ENCODE results near the gene MEGF11.

- TF ChIP-seq, protein P1, sequence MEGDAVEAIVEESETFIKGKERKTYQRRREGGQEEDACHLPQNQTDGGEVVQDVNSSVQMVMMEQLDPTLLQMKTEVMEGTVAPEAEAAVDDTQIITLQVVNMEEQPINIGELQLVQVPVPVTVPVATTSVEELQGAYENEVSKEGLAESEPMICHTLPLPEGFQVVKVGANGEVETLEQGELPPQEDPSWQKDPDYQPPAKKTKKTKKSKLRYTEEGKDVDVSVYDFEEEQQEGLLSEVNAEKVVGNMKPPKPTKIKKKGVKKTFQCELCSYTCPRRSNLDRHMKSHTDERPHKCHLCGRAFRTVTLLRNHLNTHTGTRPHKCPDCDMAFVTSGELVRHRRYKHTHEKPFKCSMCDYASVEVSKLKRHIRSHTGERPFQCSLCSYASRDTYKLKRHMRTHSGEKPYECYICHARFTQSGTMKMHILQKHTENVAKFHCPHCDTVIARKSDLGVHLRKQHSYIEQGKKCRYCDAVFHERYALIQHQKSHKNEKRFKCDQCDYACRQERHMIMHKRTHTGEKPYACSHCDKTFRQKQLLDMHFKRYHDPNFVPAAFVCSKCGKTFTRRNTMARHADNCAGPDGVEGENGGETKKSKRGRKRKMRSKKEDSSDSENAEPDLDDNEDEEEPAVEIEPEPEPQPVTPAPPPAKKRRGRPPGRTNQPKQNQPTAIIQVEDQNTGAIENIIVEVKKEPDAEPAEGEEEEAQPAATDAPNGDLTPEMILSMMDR (conservative IDR thresholded peaks at IDR 0.05 in 1 of 2, IDR thresholded peaks at IDR 0.05 in 1 of 2; ENCODE audit: low read depth in 1 of 2, low read length in 2 of 2): no peak
- no peak for TF ChIP-seq EZH2 (IDR thresholded peaks at IDR 0.05; ENCODE audit: low read length, missing control alignments)
Measured at GRCh38 chr15:65953622-65954021, 299.9 kb downstream of the MEGF11 start.
